HCT116 (cell line): ENCODE measurements around the gene CAST. TPM values are rescaled to one million over a fixed set of nuclear protein-coding genes. Genes with fewer than 3 reads are reported as not detected.

Experiments used
- ATAC-seq: fragments of 200-7000 bp; cut with Tn5 transposase; 2 replicates; pipeline ENCODE4 v1.9.1; 2020; ENCODE audit warnings: mild to moderate bottlenecking, moderate library complexity
- BruUV-seq: library from RNA; stranded (reverse); fragments of 400-500 nt; replicated peaks from 2 replicates; lab custom pipeline; 2021; lab: Mats Ljungman, UMichigan
- CTCF ChIA-PET: fragments of 300-600 bp; sonication (Branson Sonifier 250); formaldehyde crosslinking; loops from one replicate; lab custom pipeline; 2021; ENCODE audit warnings: antibody characterized with exemption; lab: Charles Lee
- POLR2A ChIA-PET: fragments of 300-600, 350-600 bp; sonication (Branson Sonifier 250); formaldehyde crosslinking; loops from one replicate; lab custom pipeline; 2021; ENCODE audit warnings: antibody characterized with exemption; lab: Charles Lee
- RAD21 ChIA-PET, 2 experiments: fragments of 300-600 bp; sonication (Branson Sonifier 250); formaldehyde crosslinking; loops; one replicate each; lab custom pipeline; 2023; ENCODE audit warnings: low total read pairs in 2 of 2; ENCODE audit not compliant: uncharacterized antibody in 2 of 2, unreplicated experiment in 2 of 2, low non-redundant PET in 1 of 2; lab: Charles Lee
- DNase-seq: peaks from one replicate; pipeline ENCODE4 v3.0.0-alpha.2; 2010; ENCODE audit warnings: low read depth, low spot score
- H2AFZ ChIP-seq: fragments of 200-600 bp; shearing (Covaris generic), sonication (generic); 2 replicates; pipeline ENCODE4 v1.6.1; 2017; ENCODE audit warnings: low read depth, mixed run types, mixed read lengths, antibody characterized with exemption, low read length; ENCODE audit not compliant: poor library complexity, severe bottlenecking
- H3K27ac ChIP-seq: 2 replicates; pipeline ENCODE4 v1.5.1; 2012; ENCODE audit warnings: low read depth, low read length
- H3K27me3 ChIP-seq: fragments of 200-600 bp; sonication (generic); 2 replicates; pipeline ENCODE4 v1.6.1; 2016; ENCODE audit warnings: mixed run types, low read length, mixed read lengths; ENCODE audit not compliant: insufficient read depth
- H3K36me3 ChIP-seq, 2 experiments: fragments of 200-500 bp in 1 of 2; fragments of 200-600 bp in 1 of 2; sonication (Bioruptor generic) in 1 of 2; sonication (generic) in 1 of 2; 2 replicates each; pipeline versions ENCODE4 v1.5.1 to v1.6.1; 2014 to 2016; ENCODE audit warnings: low read length in 2 of 2, inconsistent platforms in 1 of 2, mixed read lengths in 1 of 2, mixed run types in 1 of 2; ENCODE audit not compliant: insufficient read depth in 2 of 2, control insufficient read depth in 1 of 2
- H3K4me1 ChIP-seq, 2 experiments: fragments of 200-600 bp in 1 of 2; sonication (generic) in 1 of 2; 2 replicates each; pipeline versions ENCODE4 v1.5.1 to v1.6.1; 2012 to 2017; ENCODE audit warnings: low read length in 2 of 2, inconsistent platforms in 1 of 2, mild to moderate bottlenecking in 1 of 2, mixed read lengths in 1 of 2, mixed run types in 1 of 2, moderate library complexity in 1 of 2; ENCODE audit not compliant: insufficient read depth in 2 of 2, control insufficient read depth in 1 of 2
- H3K4me2 ChIP-seq: fragments of 200-600 bp; sonication (generic); 2 replicates; pipeline ENCODE4 v1.6.1; 2017; ENCODE audit warnings: mixed run types, low read length, mixed read lengths
- H3K4me3 ChIP-seq, 2 experiments: fragments of 200-600 bp in 1 of 2; sonication (generic) in 1 of 2; replicated peaks in 1 of 2; 2 replicates each; pipeline ENCODE4 v1.5.1; 2011 to 2016; ENCODE audit warnings: low read length in 2 of 2, control low read depth in 1 of 2, low read depth in 1 of 2, mild to moderate bottlenecking in 1 of 2, mixed read lengths in 1 of 2, mixed run types in 1 of 2
- H3K79me2 ChIP-seq: fragments of 200-600 bp; sonication (generic); 2 replicates; pipeline ENCODE4 v1.6.1; 2017; ENCODE audit warnings: mild to moderate bottlenecking, mixed run types, low read length, moderate library complexity, mixed read lengths; ENCODE audit not compliant: insufficient read depth
- H3K9ac ChIP-seq: fragments of 200-600 bp; sonication (generic); 2 replicates; pipeline ENCODE4 v1.6.1; 2016; ENCODE audit warnings: low read length, mixed read lengths
- H3K9me2 ChIP-seq: fragments of 200-600 bp; sonication (generic), shearing (Covaris generic); 2 replicates; pipeline ENCODE4 v1.6.1; 2017; ENCODE audit warnings: mixed run types, mild to moderate bottlenecking, moderate library complexity; ENCODE audit not compliant: insufficient read depth
- H3K9me3 ChIP-seq, 2 experiments: fragments of 200-500 bp in 1 of 2; fragments of 200-600 bp in 1 of 2; sonication (Bioruptor generic) in 1 of 2; sonication (generic) in 1 of 2; 2 replicates each; pipeline ENCODE4 v1.6.1; 2014 to 2017; ENCODE audit warnings: low read length in 2 of 2, mixed read lengths in 2 of 2, inconsistent platforms in 1 of 2, low read depth in 1 of 2, mild to moderate bottlenecking in 1 of 2, mixed run types in 1 of 2, moderate library complexity in 1 of 2; ENCODE audit not compliant: control insufficient read depth in 1 of 2, insufficient read depth in 1 of 2
- H4K20me1 ChIP-seq: fragments of 200-600 bp; sonication (generic), shearing (Covaris generic); 2 replicates; pipeline ENCODE4 v1.6.1; 2017; ENCODE audit warnings: mixed run types, mild to moderate bottlenecking, moderate library complexity; ENCODE audit not compliant: insufficient read depth
- CBX3 ChIP-seq: IDR thresholded peaks from 2 replicates; pipeline ENCODE4 v1.6.1; 2012; ENCODE audit warnings: low read depth
- EGR1 ChIP-seq: IDR thresholded peaks from 2 replicates; pipeline ENCODE4 v1.6.1; 2012; ENCODE audit warnings: low read depth
- EZH2phosphoT487 ChIP-seq: fragments of 200-600 bp; IDR thresholded peaks from 2 replicates; pipeline ENCODE4 v1.6.1; 2018; ENCODE audit warnings: antibody characterized with exemption, borderline replicate concordance
- POLR2AphosphoS5 ChIP-seq: IDR thresholded peaks from 2 replicates; pipeline ENCODE4 v1.6.1; 2011; ENCODE audit warnings: mild to moderate bottlenecking, low read depth, low read length, moderate library complexity
- SIN3A ChIP-seq: IDR thresholded peaks from 2 replicates; pipeline ENCODE4 v1.6.1; 2012; ENCODE audit warnings: low read depth
- YY1 ChIP-seq: IDR thresholded peaks from 2 replicates; pipeline ENCODE4 v1.6.1; 2011; ENCODE audit warnings: low read length, low read depth, moderate library complexity, mild to moderate bottlenecking; ENCODE audit not compliant: insufficient replicate concordance; ENCODE audit errors: extremely low read depth
- ZNF274 ChIP-seq: fragments of 200-500 bp; sonication (Bioruptor generic); IDR thresholded peaks from 2 replicates; pipeline ENCODE4 v1.6.1; 2014; ENCODE audit warnings: mild to moderate bottlenecking, low read depth, low read length, inconsistent platforms
- intact Hi-C: fragments of 100-400 bp; cut with micrococcal nuclease; formaldehyde crosslinking; loops from 2 replicates; pipeline ENCODE4 v1.10.0; 2022
- total RNA-seq: library from RNA; stranded (reverse); gene quantifications from one replicate; pipeline ENCODE4 v1.2.1, GENCODE V29; 2021; ENCODE audit not compliant: unreplicated experiment
- TF ChIP-seq, protein P1 (sequence below), 3 experiments: fragments of 200-600 bp in 1 of 3; sonication (generic) in 1 of 3; IDR thresholded peaks in 2 of 3; conservative IDR thresholded peaks in 1 of 3; 2 replicates each; pipeline ENCODE4 v1.5.1; 2012 to 2017; ENCODE audit warnings: low read depth in 2 of 3, low read length in 2 of 3, antibody characterized with exemption in 1 of 3, borderline replicate concordance in 1 of 3, control low read depth in 1 of 3, mild to moderate bottlenecking in 1 of 3, mixed read lengths in 1 of 3, mixed run types in 1 of 3, moderate library complexity in 1 of 3; ENCODE audit not compliant: insufficient read depth in 1 of 3
- TF ChIP-seq, protein P2 (sequence below): IDR thresholded peaks from 2 replicates; pipeline ENCODE4 v1.6.1; 2012; ENCODE audit warnings: low read depth
- TF ChIP-seq, protein P3 (sequence below): IDR thresholded peaks from 2 replicates; pipeline ENCODE4 v1.6.1; 2012

Gene CAST
- total RNA-seq, 1 experiment from 2014 or later, result 142 TPM

DNA sequence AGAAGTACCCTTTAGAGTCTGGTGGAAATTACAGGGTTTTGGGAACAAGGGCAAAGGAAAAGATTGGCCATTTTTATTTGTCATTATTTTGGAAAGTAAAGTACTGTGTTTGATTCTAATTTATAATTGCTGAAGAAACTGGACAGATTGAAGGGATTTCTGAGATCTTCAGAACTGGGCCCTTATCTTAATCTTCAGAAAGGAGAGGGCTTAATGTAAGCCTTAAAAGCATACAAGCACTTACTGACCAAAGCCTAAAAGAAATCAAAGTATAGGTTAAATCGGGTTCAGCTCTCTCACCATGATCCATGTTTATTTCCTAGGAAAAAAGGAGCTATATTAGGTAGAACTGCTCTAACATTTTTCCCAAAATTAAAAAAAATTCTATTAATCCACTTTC, 109.9 kb downstream of the CAST start (continued):
- TF ChIP-seq, protein P1, sequence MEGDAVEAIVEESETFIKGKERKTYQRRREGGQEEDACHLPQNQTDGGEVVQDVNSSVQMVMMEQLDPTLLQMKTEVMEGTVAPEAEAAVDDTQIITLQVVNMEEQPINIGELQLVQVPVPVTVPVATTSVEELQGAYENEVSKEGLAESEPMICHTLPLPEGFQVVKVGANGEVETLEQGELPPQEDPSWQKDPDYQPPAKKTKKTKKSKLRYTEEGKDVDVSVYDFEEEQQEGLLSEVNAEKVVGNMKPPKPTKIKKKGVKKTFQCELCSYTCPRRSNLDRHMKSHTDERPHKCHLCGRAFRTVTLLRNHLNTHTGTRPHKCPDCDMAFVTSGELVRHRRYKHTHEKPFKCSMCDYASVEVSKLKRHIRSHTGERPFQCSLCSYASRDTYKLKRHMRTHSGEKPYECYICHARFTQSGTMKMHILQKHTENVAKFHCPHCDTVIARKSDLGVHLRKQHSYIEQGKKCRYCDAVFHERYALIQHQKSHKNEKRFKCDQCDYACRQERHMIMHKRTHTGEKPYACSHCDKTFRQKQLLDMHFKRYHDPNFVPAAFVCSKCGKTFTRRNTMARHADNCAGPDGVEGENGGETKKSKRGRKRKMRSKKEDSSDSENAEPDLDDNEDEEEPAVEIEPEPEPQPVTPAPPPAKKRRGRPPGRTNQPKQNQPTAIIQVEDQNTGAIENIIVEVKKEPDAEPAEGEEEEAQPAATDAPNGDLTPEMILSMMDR (IDR thresholded peaks at IDR 0.05 in 2 of 3, conservative IDR thresholded peaks at IDR 0.05 in 1 of 3; ENCODE audit: borderline replicate concordance in 1 of 3, insufficient read depth in 1 of 3, low read depth in 2 of 3, low read length in 2 of 3), result no peak
- no peak for TF ChIP-seq POLR2AphosphoS5
- TF ChIP-seq CBX3, result no peak
- TF ChIP-seq EGR1, result no peak
- TF ChIP-seq, protein P2, sequence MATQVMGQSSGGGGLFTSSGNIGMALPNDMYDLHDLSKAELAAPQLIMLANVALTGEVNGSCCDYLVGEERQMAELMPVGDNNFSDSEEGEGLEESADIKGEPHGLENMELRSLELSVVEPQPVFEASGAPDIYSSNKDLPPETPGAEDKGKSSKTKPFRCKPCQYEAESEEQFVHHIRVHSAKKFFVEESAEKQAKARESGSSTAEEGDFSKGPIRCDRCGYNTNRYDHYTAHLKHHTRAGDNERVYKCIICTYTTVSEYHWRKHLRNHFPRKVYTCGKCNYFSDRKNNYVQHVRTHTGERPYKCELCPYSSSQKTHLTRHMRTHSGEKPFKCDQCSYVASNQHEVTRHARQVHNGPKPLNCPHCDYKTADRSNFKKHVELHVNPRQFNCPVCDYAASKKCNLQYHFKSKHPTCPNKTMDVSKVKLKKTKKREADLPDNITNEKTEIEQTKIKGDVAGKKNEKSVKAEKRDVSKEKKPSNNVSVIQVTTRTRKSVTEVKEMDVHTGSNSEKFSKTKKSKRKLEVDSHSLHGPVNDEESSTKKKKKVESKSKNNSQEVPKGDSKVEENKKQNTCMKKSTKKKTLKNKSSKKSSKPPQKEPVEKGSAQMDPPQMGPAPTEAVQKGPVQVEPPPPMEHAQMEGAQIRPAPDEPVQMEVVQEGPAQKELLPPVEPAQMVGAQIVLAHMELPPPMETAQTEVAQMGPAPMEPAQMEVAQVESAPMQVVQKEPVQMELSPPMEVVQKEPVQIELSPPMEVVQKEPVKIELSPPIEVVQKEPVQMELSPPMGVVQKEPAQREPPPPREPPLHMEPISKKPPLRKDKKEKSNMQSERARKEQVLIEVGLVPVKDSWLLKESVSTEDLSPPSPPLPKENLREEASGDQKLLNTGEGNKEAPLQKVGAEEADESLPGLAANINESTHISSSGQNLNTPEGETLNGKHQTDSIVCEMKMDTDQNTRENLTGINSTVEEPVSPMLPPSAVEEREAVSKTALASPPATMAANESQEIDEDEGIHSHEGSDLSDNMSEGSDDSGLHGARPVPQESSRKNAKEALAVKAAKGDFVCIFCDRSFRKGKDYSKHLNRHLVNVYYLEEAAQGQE, result no peak

DNA sequence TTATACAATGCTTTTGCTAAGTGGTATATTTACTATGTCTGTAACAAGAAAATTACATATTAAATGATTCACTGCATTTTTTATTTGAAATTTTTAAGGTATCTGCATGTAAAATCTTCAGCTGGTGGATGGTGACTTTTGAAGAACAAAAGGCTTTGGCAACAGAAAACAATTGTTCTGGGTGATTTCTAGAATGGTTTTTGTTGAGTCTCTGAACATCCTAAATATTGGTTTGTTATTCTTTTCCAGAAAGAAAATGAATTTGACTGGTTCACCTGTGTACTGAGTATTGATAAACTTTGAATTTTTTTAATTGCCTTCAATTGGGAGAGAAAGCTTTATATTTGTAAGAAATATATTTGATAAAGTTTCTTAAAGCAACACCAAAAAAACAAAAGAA, 110.4 kb downstream of the CAST start:
- Histone ChIP-seq H3K4me2 (no peak overlapping the region), H2AFZ (no peak overlapping the region), H3K4me3 (no peak overlapping the region), H3K9me3 (no peaks in the 10 kb centered on the region), H3K9me2 (no peaks in the 10 kb centered on the region), H3K27ac (no peak overlapping the region), H3K36me3 (peaks cover 18 to 30% of the 10 kb centered on the region in 2 experiments; a peak in 3 of 4 replicates), H3K4me1 (no peaks in the 10 kb centered on the region), H3K27me3 (no peaks in the 10 kb centered on the region), H3K79me2 (no peaks in the 10 kb centered on the region), H3K9ac (no peak overlapping the region), H4K20me1 (no peaks in the 10 kb centered on the region)
- DNase-seq (no peak), ATAC-seq (no peak)
- CTCF ChIA-PET, result no interaction called here
- RAD21 ChIA-PET, result no interaction called here
- TF ChIP-seq YY1 (no peak), CBX3 (no peak), ZNF274 (no peak), SIN3A (no peak), EZH2phosphoT487 (no peak)
- TF ChIP-seq, protein P2, result no peak
- TF ChIP-seq, protein P3, sequence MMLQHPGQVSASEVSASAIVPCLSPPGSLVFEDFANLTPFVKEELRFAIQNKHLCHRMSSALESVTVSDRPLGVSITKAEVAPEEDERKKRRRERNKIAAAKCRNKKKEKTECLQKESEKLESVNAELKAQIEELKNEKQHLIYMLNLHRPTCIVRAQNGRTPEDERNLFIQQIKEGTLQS, result no peak
- POLR2A ChIA-PET, result no interaction called here
- intact Hi-C loops, result no loop called here
- no TSS peak for BruUV-seq
